Choroid plexus epithelial cell (primary cell): ENCODE data around the gene MTG1.
"Not testable (repeated sequence)": the region's sequence is repeated elsewhere in the genome, so short reads cannot be mapped to it uniquely, and the experiment has no call there.

ENCODE experiments used
- DNase-seq: peaks from one replicate; pipeline ENCODE4 v3.0.0-alpha.2; 2010; ENCODE audit warnings: low read depth
- H3K4me3 ChIP-seq: 2 replicates; pipeline ENCODE4 v1.5.1; 2011; ENCODE audit warnings: low read depth, mild to moderate bottlenecking, control low read depth, low read length, moderate library complexity
- TF ChIP-seq, protein P1 (sequence below): conservative IDR thresholded peaks from 2 replicates; pipeline ENCODE4 v1.5.1; 2011; ENCODE audit warnings: low read depth, mild to moderate bottlenecking, control low read depth, inconsistent platforms, low read length, moderate library complexity

MTG1 gene

GRCh38 chr10:133412381-133412711 lies 18.4 kb downstream of the MTG1 start:
- TF ChIP-seq, protein P1, sequence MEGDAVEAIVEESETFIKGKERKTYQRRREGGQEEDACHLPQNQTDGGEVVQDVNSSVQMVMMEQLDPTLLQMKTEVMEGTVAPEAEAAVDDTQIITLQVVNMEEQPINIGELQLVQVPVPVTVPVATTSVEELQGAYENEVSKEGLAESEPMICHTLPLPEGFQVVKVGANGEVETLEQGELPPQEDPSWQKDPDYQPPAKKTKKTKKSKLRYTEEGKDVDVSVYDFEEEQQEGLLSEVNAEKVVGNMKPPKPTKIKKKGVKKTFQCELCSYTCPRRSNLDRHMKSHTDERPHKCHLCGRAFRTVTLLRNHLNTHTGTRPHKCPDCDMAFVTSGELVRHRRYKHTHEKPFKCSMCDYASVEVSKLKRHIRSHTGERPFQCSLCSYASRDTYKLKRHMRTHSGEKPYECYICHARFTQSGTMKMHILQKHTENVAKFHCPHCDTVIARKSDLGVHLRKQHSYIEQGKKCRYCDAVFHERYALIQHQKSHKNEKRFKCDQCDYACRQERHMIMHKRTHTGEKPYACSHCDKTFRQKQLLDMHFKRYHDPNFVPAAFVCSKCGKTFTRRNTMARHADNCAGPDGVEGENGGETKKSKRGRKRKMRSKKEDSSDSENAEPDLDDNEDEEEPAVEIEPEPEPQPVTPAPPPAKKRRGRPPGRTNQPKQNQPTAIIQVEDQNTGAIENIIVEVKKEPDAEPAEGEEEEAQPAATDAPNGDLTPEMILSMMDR, result no peak
- no peak for DNase-seq
- H3K4me3 ChIP-seq, result no peak overlapping the region

DNA sequence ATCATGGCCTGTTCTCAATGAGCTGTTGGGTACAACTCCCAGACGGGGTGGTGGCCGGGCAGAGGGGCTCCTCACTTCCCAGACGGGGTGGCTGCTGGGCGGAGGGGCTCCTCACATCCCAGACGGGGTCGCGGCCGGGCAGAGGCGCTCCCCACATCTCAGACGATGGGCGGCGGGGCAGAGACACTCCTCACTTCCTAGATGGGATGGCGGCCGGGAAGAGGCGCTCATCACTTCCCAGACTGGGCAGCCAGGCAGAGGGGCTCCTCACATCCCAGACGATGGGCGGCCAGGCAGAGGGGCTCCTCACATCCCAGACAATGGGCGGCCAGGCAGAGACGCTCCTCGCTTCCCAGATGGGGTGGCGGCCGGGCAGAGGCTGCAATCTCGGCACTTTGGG lies 20.4 kb downstream of the MTG1 start:
- H3K4me3 ChIP-seq, DNase-seq: not testable (repeated sequence)

GRCh38 chr10:133415752-133416151 lies 21.8 kb downstream of the MTG1 start:
- TF ChIP-seq, protein P1, result no peak
- no peak for DNase-seq
- no peak overlapping the region for H3K4me3 ChIP-seq

- no peak overlapping the region for H3K4me3 ChIP-seq
- TF ChIP-seq, protein P1, result no peak
- no peak for DNase-seq
Measured at GRCh38 chr10:133418289-133418993, 24.5 kb downstream of the MTG1 start.

DNA sequence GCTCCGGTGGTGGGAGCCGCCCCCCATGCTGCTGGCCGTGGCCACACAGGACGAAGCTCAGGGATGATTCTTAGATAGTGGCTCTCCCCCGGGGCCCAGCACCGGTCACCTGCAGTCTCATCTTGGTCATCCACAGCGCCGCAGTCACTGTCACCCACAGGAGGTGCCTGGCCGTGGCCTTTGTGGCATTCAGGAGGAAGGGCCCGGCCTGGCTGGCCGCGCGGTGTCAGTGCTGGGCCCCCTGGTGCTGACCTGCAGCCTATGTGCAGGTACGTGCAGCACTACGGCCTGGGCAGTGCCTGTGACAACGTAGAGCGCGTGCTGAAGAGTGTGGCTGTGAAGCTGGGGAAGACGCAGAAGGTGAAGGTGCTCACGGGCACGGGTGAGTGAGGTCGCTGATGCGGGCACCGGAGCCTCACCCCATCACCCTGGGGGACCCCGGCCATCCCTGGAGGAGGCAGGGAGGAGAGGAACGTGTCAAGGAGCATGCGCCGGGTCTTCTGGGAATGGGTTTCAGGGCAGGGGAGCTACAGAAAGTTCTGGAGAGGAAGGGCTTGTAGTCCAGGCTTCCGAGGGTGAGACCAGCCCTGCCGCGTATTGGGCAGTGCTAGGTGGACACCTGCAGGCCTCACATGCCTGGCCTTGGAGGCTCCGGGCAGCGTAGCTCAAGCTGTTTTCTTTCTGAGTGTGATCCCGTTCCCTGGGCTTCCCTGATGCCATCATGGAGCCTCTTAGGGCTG lies 25.4 kb downstream of the MTG1 start:
- no peak for DNase-seq
- no peak overlapping the region for H3K4me3 ChIP-seq
- TF ChIP-seq, protein P1, result no peak

DNA sequence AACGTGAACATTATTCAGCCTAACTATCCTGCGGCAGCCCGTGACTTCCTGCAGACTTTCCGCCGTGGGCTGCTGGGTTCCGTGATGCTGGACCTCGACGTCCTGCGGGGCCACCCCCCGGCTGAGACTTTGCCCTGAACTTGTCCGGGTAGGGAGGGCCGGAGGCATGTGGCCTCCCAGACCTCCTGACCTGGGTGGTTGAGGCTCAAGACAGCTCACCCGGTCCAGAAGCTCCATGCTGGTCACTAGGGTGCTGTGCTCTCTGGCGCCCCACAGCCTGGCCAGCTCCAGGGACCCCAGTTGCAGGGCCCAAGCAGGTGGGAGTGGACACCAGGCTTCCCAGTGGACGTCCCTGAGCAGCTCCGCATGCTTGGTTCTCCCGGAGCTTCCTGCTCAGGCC lies 26.1 kb downstream of the MTG1 start:
- no peak overlapping the region for H3K4me3 ChIP-seq
- TF ChIP-seq, protein P1, result no peak
- DNase-seq, result no peak

- DNase-seq, result no peak
- TF ChIP-seq, protein P1, result no peak
- H3K4me3 ChIP-seq, result no peak overlapping the region
Measured at GRCh38 chr10:133420579-133420978, 26.6 kb downstream of the MTG1 start.
